Measurements from ENCODE around the gene MARS1.

Gene MARS1

DNA sequence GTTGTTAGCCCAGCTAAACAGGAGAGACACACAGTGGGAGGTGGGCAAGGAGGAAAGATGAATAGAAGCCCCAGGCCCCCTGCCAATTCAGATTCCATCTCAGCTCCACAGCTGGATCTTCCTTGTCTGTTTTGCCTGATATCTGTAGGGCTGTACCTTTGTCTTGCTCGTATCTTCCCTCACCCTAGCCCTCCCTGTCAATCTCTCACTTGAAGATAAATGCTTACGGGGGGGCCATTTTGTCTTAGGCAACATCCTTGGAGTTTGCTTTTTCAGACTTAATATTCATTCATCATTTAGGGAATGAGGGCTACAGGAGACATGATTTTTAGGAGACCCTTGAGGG is 64.4 kb downstream of the MARS1 start:
- H3K27me3 ChIP-seq (ENCODE audit: insufficient read depth, poor library complexity, severe bottlenecking) = peaks cover 14% of the 10 kb centered on the region
- TF ChIP-seq REST (IDR thresholded peaks at IDR 0.05; ENCODE audit: insufficient replicate concordance, low read depth) (no peak), GABPA (IDR thresholded peaks at IDR 0.05; ENCODE audit: low read depth) (no peak), POLR2AphosphoS5 (IDR thresholded peaks at IDR 0.05; ENCODE audit: low read depth) (no peak), SPI1 (IDR thresholded peaks at IDR 0.05; ENCODE audit: borderline replicate concordance, low read depth) (no peak)
- TF ChIP-seq, protein P1, sequence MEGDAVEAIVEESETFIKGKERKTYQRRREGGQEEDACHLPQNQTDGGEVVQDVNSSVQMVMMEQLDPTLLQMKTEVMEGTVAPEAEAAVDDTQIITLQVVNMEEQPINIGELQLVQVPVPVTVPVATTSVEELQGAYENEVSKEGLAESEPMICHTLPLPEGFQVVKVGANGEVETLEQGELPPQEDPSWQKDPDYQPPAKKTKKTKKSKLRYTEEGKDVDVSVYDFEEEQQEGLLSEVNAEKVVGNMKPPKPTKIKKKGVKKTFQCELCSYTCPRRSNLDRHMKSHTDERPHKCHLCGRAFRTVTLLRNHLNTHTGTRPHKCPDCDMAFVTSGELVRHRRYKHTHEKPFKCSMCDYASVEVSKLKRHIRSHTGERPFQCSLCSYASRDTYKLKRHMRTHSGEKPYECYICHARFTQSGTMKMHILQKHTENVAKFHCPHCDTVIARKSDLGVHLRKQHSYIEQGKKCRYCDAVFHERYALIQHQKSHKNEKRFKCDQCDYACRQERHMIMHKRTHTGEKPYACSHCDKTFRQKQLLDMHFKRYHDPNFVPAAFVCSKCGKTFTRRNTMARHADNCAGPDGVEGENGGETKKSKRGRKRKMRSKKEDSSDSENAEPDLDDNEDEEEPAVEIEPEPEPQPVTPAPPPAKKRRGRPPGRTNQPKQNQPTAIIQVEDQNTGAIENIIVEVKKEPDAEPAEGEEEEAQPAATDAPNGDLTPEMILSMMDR (IDR thresholded peaks at IDR 0.05; ENCODE audit: insufficient read depth, low read length) = no peak
- H3K4me3 ChIP-seq (replicated peaks; ENCODE audit: insufficient read depth, low read length) = no peak overlapping the region
- DNase-seq (ENCODE audit: low read depth in 1 of 2, low spot score in 1 of 2) = no peak
- H3K27ac ChIP-seq (replicated peaks) = no peak overlapping the region

- H3K27me3 ChIP-seq (ENCODE audit: insufficient read depth, poor library complexity, severe bottlenecking) = peaks cover 14% of the 10 kb centered on the region
- H3K27ac ChIP-seq (replicated peaks) = no peak overlapping the region
- TF ChIP-seq POLR2AphosphoS5 (IDR thresholded peaks at IDR 0.05; ENCODE audit: low read depth) = no peak
- TF ChIP-seq SPI1 (IDR thresholded peaks at IDR 0.05; ENCODE audit: borderline replicate concordance, low read depth) = no peak
- TF ChIP-seq, protein P1 (IDR thresholded peaks at IDR 0.05; ENCODE audit: insufficient read depth, low read length) = no peak
- no peak for TF ChIP-seq REST (IDR thresholded peaks at IDR 0.05; ENCODE audit: insufficient replicate concordance, low read depth)
- TF ChIP-seq GABPA (IDR thresholded peaks at IDR 0.05; ENCODE audit: low read depth) = no peak
- H3K4me3 ChIP-seq (replicated peaks; ENCODE audit: insufficient read depth, low read length) = no peak overlapping the region
- no peak for DNase-seq (ENCODE audit: low read depth in 1 of 2, low spot score in 1 of 2)
Measured at GRCh38 chr12:57552835-57553313, 65.0 kb downstream of the MARS1 start.

GRCh38 chr12:57553343-57554202 is 65.7 kb downstream of the MARS1 start:
- peaks cover 14% of the 10 kb centered on the region for H3K27me3 ChIP-seq (ENCODE audit: insufficient read depth, poor library complexity, severe bottlenecking)
- H3K4me3 ChIP-seq (replicated peaks; ENCODE audit: insufficient read depth, low read length) = no peak overlapping the region
- no peak overlapping the region for H3K27ac ChIP-seq (replicated peaks)
- no peak for TF ChIP-seq POLR2AphosphoS5 (IDR thresholded peaks at IDR 0.05; ENCODE audit: low read depth)
- TF ChIP-seq REST (IDR thresholded peaks at IDR 0.05; ENCODE audit: insufficient replicate concordance, low read depth) = no peak
- TF ChIP-seq SPI1 (IDR thresholded peaks at IDR 0.05; ENCODE audit: borderline replicate concordance, low read depth) = no peak
- TF ChIP-seq, protein P1 (IDR thresholded peaks at IDR 0.05; ENCODE audit: insufficient read depth, low read length) = no peak
- TF ChIP-seq GABPA (IDR thresholded peaks at IDR 0.05; ENCODE audit: low read depth) = no peak
- no peak for DNase-seq (ENCODE audit: low read depth in 1 of 2, low spot score in 1 of 2)

Data from HL-60 (cell line).